PFSK-1 (cell line): ENCODE measurements around the gene DAZL.

Source experiments
- FOXP2 ChIP-seq: optimal IDR thresholded peaks from 2 replicates; pipeline ENCODE3; 2011; ENCODE audit warnings: borderline replicate concordance, control low read depth, inconsistent platforms; ENCODE audit not compliant: insufficient read depth; ENCODE audit errors: extremely low read length, extremely low read depth
- POLR2AphosphoS5 ChIP-seq: IDR thresholded peaks from 2 replicates; pipeline ENCODE4 v1.6.1; 2012; ENCODE audit warnings: low read depth, mild to moderate bottlenecking, control low read depth, low read length, moderate library complexity
- SIN3A ChIP-seq: IDR thresholded peaks from 2 replicates; pipeline ENCODE4 v1.6.1; 2012; ENCODE audit warnings: mild to moderate bottlenecking, low read length, moderate library complexity, borderline replicate concordance; ENCODE audit not compliant: insufficient read depth
- TAF1 ChIP-seq: IDR thresholded peaks from 2 replicates; pipeline ENCODE4 v1.6.1; 2012; ENCODE audit warnings: low read length, control low read depth, borderline replicate concordance; ENCODE audit not compliant: insufficient read depth
- TF ChIP-seq, protein P1 (sequence below), 2 experiments: IDR thresholded peaks; 2 replicates each; pipeline versions ENCODE4 v1.6.1 to v1.8.0; 2011 to 2012; ENCODE audit warnings: low read depth in 2 of 2, low read length in 2 of 2, control low read depth in 1 of 2, inconsistent platforms in 1 of 2, mild to moderate bottlenecking in 1 of 2, moderate library complexity in 1 of 2; ENCODE audit not compliant: insufficient read depth in 1 of 2

The DAZL gene

DNA sequence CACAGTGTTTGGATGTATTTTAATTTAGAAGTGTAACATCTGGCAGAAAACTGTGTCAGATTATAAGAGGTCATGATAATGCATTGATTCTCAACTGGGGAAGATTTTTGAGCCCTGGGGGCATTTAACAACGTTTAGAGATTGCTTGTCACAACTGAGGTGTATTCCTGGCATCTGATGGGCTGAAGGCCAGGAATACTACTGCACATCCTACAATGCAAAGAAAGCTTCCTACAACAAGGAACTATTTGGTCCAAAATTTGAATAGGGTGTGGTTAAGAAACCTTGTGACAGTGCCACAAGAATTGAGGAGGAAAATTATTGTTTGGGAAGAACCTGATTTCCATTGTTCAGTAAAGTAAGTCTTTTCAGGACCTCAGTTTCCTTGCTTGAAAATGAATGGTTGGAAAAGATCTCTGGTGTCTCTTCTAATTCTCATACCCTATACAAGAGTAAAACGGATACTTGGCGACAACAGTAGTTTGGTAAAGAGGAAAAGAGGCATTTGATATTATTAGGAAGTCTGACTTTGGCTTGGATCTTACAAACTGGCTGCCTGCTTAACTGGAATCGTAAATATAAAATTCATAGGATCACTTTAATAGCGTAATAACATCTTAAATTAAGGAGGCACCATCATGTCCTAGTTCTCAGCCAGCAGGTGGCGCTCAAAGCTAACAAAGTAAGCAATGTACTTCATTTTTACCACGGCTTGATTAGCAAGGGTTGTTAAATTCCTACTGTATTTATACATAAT, 4.3 kb downstream of the DAZL start:
- TF ChIP-seq TAF1 (no peak), SIN3A (no peak), POLR2AphosphoS5 (no peak), FOXP2 (no peak)
- TF ChIP-seq, protein P1, sequence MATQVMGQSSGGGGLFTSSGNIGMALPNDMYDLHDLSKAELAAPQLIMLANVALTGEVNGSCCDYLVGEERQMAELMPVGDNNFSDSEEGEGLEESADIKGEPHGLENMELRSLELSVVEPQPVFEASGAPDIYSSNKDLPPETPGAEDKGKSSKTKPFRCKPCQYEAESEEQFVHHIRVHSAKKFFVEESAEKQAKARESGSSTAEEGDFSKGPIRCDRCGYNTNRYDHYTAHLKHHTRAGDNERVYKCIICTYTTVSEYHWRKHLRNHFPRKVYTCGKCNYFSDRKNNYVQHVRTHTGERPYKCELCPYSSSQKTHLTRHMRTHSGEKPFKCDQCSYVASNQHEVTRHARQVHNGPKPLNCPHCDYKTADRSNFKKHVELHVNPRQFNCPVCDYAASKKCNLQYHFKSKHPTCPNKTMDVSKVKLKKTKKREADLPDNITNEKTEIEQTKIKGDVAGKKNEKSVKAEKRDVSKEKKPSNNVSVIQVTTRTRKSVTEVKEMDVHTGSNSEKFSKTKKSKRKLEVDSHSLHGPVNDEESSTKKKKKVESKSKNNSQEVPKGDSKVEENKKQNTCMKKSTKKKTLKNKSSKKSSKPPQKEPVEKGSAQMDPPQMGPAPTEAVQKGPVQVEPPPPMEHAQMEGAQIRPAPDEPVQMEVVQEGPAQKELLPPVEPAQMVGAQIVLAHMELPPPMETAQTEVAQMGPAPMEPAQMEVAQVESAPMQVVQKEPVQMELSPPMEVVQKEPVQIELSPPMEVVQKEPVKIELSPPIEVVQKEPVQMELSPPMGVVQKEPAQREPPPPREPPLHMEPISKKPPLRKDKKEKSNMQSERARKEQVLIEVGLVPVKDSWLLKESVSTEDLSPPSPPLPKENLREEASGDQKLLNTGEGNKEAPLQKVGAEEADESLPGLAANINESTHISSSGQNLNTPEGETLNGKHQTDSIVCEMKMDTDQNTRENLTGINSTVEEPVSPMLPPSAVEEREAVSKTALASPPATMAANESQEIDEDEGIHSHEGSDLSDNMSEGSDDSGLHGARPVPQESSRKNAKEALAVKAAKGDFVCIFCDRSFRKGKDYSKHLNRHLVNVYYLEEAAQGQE (IDR thresholded peaks at IDR 0.05; ENCODE audit: insufficient read depth in 1 of 2, low read depth in 2 of 2, low read length in 2 of 2) = no peak

DNA sequence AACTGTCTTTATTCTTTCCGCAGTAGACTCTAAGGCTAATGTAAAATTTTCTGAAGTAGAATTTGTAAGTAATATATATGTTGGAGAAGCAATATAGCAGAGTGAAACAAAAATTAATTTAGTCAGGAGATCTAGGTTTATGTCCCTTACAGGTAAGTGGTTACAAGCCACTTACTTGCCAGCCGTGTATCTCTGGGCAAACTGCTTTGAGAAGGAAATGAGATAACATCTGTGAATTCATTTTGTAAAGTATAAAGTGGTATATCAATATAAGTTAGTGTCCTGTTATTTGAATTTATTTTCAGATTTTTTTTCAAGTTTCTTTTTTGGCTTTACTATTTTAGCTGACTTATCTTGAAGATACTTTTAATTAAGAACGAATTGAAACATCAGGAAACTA, 5.5 kb downstream of the DAZL start:
- no peak for TF ChIP-seq SIN3A
- TF ChIP-seq, protein P1 (IDR thresholded peaks at IDR 0.05; ENCODE audit: insufficient read depth in 1 of 2, low read depth in 2 of 2, low read length in 2 of 2) = no peak
- no peak for TF ChIP-seq FOXP2
- TF ChIP-seq TAF1 = no peak
- no peak for TF ChIP-seq POLR2AphosphoS5

DNA sequence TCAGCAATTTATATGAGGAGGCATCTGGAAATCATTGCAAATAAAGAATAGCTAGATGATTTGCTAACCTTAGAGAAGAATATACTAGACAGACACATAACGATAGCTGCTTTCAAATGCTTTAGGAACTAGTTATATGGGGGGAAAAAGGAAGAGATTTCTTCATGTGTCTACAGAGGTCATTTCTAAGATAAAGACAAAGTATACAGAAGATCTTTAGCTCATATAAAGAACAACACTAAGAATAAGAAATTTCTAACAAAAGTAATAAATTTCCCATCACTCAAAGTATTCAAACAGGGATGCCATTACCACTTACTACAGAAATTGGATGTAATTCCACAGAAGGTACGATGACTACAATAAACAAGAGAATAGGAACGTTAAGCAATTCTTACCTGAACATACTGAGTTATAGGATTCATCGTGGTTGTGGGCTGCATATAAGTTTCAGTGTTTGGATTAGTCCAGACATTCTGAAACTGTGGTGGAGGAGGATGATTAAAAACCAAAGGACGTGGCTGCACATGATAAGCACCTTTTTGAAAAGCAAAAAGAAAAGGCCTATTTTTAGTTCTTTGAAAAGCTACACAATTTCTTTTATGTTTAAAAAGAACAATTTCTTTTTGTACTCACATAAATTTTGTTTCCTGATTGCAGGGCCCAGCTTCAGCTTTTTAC, 8.7 kb downstream of the DAZL start:
- TF ChIP-seq POLR2AphosphoS5 (no peak), TAF1 (no peak), SIN3A (no peak), FOXP2 (no peak)
- TF ChIP-seq, protein P1 (IDR thresholded peaks at IDR 0.05; ENCODE audit: insufficient read depth in 1 of 2, low read depth in 2 of 2, low read length in 2 of 2) = no peak

DNA sequence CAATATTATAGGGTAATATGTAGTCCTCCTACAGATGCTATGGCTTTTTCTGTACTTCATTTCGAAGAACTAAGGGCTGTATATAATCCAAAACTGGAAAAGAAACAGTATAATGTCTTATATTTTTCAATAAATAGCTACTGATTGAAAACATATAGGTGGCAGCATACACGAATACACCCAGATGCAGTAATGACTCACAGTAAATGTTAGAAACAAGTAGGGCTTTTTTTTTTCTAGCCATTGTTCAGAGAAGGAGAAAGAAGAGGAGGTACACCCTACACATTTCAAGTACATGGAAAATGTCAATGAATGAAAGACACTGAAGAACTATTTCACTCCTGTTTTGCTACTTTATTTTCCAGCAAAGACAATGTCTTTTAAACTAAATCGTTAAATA, 9.4 kb downstream of the DAZL start:
- no peak for TF ChIP-seq POLR2AphosphoS5
- no peak for TF ChIP-seq SIN3A
- TF ChIP-seq FOXP2 = no peak
- TF ChIP-seq, protein P1 (IDR thresholded peaks at IDR 0.05; ENCODE audit: insufficient read depth in 1 of 2, low read depth in 2 of 2, low read length in 2 of 2) = no peak
- TF ChIP-seq TAF1 = no peak
